ENCODE measurements around the gene ABAT. TPM values are rescaled to one million over a fixed set of nuclear protein-coding genes. Genes with fewer than 3 reads are reported as not detected.

Gene ABAT
- total RNA-seq, 4 donors from 2014 or later = 0.55 to 1.9 (median 0.92) TPM

- Histone ChIP-seq H3K9me3 (no peaks in the 10 kb centered on the region), H3K36me3 (no peaks in the 10 kb centered on the region), H3K27me3 (no peaks in the 10 kb centered on the region), H3K27ac (no peak overlapping the region), H3K4me3 (no peak overlapping the region), H3K4me1 (peaks cover 6 to 9% of the 10 kb centered on the region in 2 donors)
- no peak for ATAC-seq
- intact Hi-C loops (cut with DNase I; ENCODE audit: low total_unique reads) (no loop called here), in situ Hi-C loops (cut with MboI; ENCODE audit: low sequenced_read_pairs in 4 of 4) (loop anchor here in 1 of 4 donors (10.0 kb wide), 1 partner anchor 116 kb away; the partner anchor contains the start of genes PMM2 and TMEM186)
- TF ChIP-seq POLR2A (IDR thresholded peaks at IDR 0.05) = no peak
- no peak for TF ChIP-seq CTCF (IDR thresholded peaks at IDR 0.05 in 4 of 5, conservative IDR thresholded peaks at IDR 0.05 in 1 of 5)
- DNase-seq = no peak
These were observed 4.7 kb downstream of the ABAT start for GRCh38 chr16:8679151-8679550.

GRCh38 chr16:8682551-8683259, 8.3 kb downstream of the ABAT start:
- no peak for ATAC-seq
- DNase-seq = no peak
- TF ChIP-seq POLR2A (IDR thresholded peaks at IDR 0.05) (no peak), CTCF (IDR thresholded peaks at IDR 0.05 in 4 of 5, conservative IDR thresholded peaks at IDR 0.05 in 1 of 5) (no peak)
- Histone ChIP-seq H3K27ac (no peak overlapping the region), H3K4me3 (no peak overlapping the region), H3K36me3 (no peaks in the 10 kb centered on the region), H3K9me3 (no peaks in the 10 kb centered on the region), H3K4me1 (peaks cover 0 to 7% of the 10 kb centered on the region in 2 donors), H3K27me3 (no peaks in the 10 kb centered on the region)
- intact Hi-C loops (cut with DNase I; ENCODE audit: low total_unique reads) = no loop called here
- in situ Hi-C loops (cut with MboI; ENCODE audit: low sequenced_read_pairs in 4 of 4) = no loop called here

- ATAC-seq = no peak
- in situ Hi-C loops (cut with MboI; ENCODE audit: low sequenced_read_pairs in 4 of 4) = no loop called here
- H3K4me3 ChIP-seq = no peak overlapping the region
- no peak for TF ChIP-seq CTCF (IDR thresholded peaks at IDR 0.05 in 4 of 5, conservative IDR thresholded peaks at IDR 0.05 in 1 of 5)
- TF ChIP-seq POLR2A (IDR thresholded peaks at IDR 0.05) = no peak
- H3K27me3 ChIP-seq = no peaks in the 10 kb centered on the region
- no peak for DNase-seq
- intact Hi-C loops (cut with DNase I; ENCODE audit: low total_unique reads) = no loop called here
- H3K36me3 ChIP-seq = no peaks in the 10 kb centered on the region
- no peaks in the 10 kb centered on the region for H3K9me3 ChIP-seq
- H3K27ac ChIP-seq = no peak overlapping the region
- H3K4me1 ChIP-seq = peaks cover 0 to 7% of the 10 kb centered on the region in 2 donors
These were observed 9.2 kb downstream of the ABAT start for GRCh38 chr16:8683640-8684039.

GRCh38 chr16:8685617-8686016, 11.2 kb downstream of the ABAT start:
- no peak for TF ChIP-seq CTCF (IDR thresholded peaks at IDR 0.05 in 4 of 5, conservative IDR thresholded peaks at IDR 0.05 in 1 of 5)
- no peak for TF ChIP-seq POLR2A (IDR thresholded peaks at IDR 0.05)
- peaks cover 0 to 8% (median 7%) of the 10 kb centered on the region in 3 donors for H3K9me3 ChIP-seq
- no peak overlapping the region for H3K4me3 ChIP-seq
- no peak overlapping the region for H3K27ac ChIP-seq
- H3K36me3 ChIP-seq = no peaks in the 10 kb centered on the region
- DNase-seq = no peak
- H3K27me3 ChIP-seq = no peaks in the 10 kb centered on the region
- ATAC-seq = no peak
- intact Hi-C loops (cut with DNase I; ENCODE audit: low total_unique reads) (no loop called here), in situ Hi-C loops (cut with MboI; ENCODE audit: low sequenced_read_pairs in 4 of 4) (no loop called here)
- peaks cover 0 to 7% of the 10 kb centered on the region in 2 donors for H3K4me1 ChIP-seq

Measured in gastrocnemius medialis (tissue), 4 donors.